Panc1 (cell line): Measurements from ENCODE around the gene TANGO6. TPM values are rescaled to one million over a fixed set of nuclear protein-coding genes. Genes with fewer than 3 reads are reported as not detected.

Experiments
- ATAC-seq: fragments of 200-7000 bp; cut with Tn5 transposase; 2 replicates; pipeline ENCODE4 v1.9.1; 2020; ENCODE audit warnings: mild to moderate bottlenecking, moderate library complexity
- BruUV-seq: library from RNA; stranded (reverse); fragments of 400-500 nt; replicated peaks from 2 replicates; lab custom pipeline; 2021; lab: Mats Ljungman, UMichigan
- CTCF ChIA-PET: fragments of 300-600 bp; sonication (Branson Sonifier 250); formaldehyde crosslinking; loops from one replicate; lab custom pipeline; 2022; ENCODE audit warnings: antibody characterized with exemption; lab: Charles Lee
- POLR2A ChIA-PET: fragments of 300-600 bp; sonication (Branson Sonifier 250); formaldehyde crosslinking; loops from one replicate; lab custom pipeline; 2022; ENCODE audit warnings: antibody characterized with exemption; lab: Charles Lee
- DNase-seq: peaks from one replicate; pipeline ENCODE4 v3.0.0-alpha.2; 2010; ENCODE audit warnings: low read depth, low spot score
- H3K27ac ChIP-seq: 2 replicates; pipeline ENCODE4 v1.5.1; 2011; ENCODE audit warnings: mild to moderate bottlenecking, low read length, inconsistent platforms
- H3K27me3 ChIP-seq: fragments of 200-500 bp; sonication (Bioruptor generic); 2 replicates; pipeline ENCODE4 v1.6.0; 2014; ENCODE audit warnings: low read length, inconsistent platforms; ENCODE audit not compliant: control insufficient read depth, insufficient read depth
- H3K36me3 ChIP-seq: fragments of 200-500 bp; sonication (Bioruptor generic); 2 replicates; pipeline ENCODE4 v1.5.1; 2014; ENCODE audit warnings: inconsistent platforms, mild to moderate bottlenecking, low read length, moderate library complexity; ENCODE audit not compliant: control insufficient read depth, insufficient read depth
- H3K4me1 ChIP-seq: 2 replicates; pipeline ENCODE4 v1.5.1; 2011; ENCODE audit warnings: inconsistent platforms, mild to moderate bottlenecking, low read length, moderate library complexity; ENCODE audit not compliant: control insufficient read depth, insufficient read depth
- H3K4me3 ChIP-seq, 2 experiments: 2 replicates each; pipeline ENCODE4 v1.5.1; 2011 to 2012; ENCODE audit warnings: low read depth in 2 of 2, low read length in 2 of 2, mild to moderate bottlenecking in 2 of 2, inconsistent platforms in 1 of 2, moderate library complexity in 1 of 2
- H3K9me3 ChIP-seq: fragments of 200-500 bp; sonication (Bioruptor generic); 2 replicates; pipeline ENCODE4 v1.5.1; 2014; ENCODE audit warnings: low read depth, mild to moderate bottlenecking, inconsistent platforms, low read length, moderate library complexity; ENCODE audit not compliant: control insufficient read depth, insufficient read depth
- POLR2AphosphoS5 ChIP-seq: IDR thresholded peaks from 2 replicates; pipeline ENCODE4 v1.6.1; 2012; ENCODE audit warnings: mild to moderate bottlenecking, low read depth, low read length, moderate library complexity
- SIN3A ChIP-seq: IDR thresholded peaks from 2 replicates; pipeline ENCODE4 v1.6.1; 2012; ENCODE audit warnings: low read depth, mild to moderate bottlenecking, low read length, moderate library complexity, borderline replicate concordance; ENCODE audit not compliant: insufficient read depth
- TCF7L2 ChIP-seq: IDR thresholded peaks from 2 replicates; pipeline ENCODE4 v1.6.1; 2011; ENCODE audit warnings: mild to moderate bottlenecking, low read depth, low read length, inconsistent platforms
- in situ Hi-C: cut with HindIII; loops from 2 replicates; pipeline ENCODE4 v1.10.0; 2016; ENCODE audit warnings: low sequenced_read_pairs, low pct_unique_long_range_greater_than_20kb
- intact Hi-C: fragments of 100-400 bp; cut with micrococcal nuclease; formaldehyde crosslinking; loops from one replicate; pipeline ENCODE4 v1.10.0; 2022; ENCODE audit not compliant: unreplicated experiment
- total RNA-seq: library from RNA; stranded (reverse); gene quantifications from one replicate; pipeline ENCODE4 v1.2.1, GENCODE V29; 2021; ENCODE audit not compliant: unreplicated experiment
- TF ChIP-seq, protein P1 (sequence below): fragments of 450-650 bp; IDR thresholded peaks from 2 replicates; pipeline ENCODE4 v1.5.1; 2017; ENCODE audit warnings: mild to moderate bottlenecking
- TF ChIP-seq, protein P2 (sequence below), 2 experiments: IDR thresholded peaks; 2 replicates each; pipeline ENCODE4 v1.6.1; 2011 to 2012; ENCODE audit warnings: low read depth in 2 of 2, control low read depth in 1 of 2, low read length in 1 of 2, mild to moderate bottlenecking in 1 of 2, moderate library complexity in 1 of 2; ENCODE audit not compliant: insufficient read depth in 1 of 2

TANGO6 gene
- total RNA-seq, 1 experiment from 2014 or later = 11.0 TPM

DNA sequence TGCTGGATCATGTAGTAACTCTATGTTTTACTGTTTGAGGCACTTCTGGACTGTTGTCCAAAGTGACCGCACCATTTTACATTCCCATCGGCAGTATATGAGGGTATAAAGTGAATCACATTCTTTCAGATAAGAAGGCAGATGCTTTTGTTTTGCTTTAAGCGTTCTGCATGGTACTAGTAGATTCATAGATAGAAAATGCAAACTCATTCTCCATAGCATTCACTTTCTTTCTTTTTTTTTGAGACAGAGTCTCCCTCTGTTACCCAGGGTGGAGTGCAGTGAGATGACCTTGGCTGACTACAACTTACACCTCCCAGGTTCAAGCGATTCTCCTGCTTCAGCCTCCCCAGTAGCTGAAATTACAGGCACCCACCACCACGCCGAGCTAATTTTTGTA lies 40.4 kb downstream of the TANGO6 start:
- no TSS peak for BruUV-seq
- TF ChIP-seq POLR2AphosphoS5 (no peak), SIN3A (no peak), TCF7L2 (no peak)
- TF ChIP-seq, protein P1, sequence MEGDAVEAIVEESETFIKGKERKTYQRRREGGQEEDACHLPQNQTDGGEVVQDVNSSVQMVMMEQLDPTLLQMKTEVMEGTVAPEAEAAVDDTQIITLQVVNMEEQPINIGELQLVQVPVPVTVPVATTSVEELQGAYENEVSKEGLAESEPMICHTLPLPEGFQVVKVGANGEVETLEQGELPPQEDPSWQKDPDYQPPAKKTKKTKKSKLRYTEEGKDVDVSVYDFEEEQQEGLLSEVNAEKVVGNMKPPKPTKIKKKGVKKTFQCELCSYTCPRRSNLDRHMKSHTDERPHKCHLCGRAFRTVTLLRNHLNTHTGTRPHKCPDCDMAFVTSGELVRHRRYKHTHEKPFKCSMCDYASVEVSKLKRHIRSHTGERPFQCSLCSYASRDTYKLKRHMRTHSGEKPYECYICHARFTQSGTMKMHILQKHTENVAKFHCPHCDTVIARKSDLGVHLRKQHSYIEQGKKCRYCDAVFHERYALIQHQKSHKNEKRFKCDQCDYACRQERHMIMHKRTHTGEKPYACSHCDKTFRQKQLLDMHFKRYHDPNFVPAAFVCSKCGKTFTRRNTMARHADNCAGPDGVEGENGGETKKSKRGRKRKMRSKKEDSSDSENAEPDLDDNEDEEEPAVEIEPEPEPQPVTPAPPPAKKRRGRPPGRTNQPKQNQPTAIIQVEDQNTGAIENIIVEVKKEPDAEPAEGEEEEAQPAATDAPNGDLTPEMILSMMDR = no peak
- TF ChIP-seq, protein P2, sequence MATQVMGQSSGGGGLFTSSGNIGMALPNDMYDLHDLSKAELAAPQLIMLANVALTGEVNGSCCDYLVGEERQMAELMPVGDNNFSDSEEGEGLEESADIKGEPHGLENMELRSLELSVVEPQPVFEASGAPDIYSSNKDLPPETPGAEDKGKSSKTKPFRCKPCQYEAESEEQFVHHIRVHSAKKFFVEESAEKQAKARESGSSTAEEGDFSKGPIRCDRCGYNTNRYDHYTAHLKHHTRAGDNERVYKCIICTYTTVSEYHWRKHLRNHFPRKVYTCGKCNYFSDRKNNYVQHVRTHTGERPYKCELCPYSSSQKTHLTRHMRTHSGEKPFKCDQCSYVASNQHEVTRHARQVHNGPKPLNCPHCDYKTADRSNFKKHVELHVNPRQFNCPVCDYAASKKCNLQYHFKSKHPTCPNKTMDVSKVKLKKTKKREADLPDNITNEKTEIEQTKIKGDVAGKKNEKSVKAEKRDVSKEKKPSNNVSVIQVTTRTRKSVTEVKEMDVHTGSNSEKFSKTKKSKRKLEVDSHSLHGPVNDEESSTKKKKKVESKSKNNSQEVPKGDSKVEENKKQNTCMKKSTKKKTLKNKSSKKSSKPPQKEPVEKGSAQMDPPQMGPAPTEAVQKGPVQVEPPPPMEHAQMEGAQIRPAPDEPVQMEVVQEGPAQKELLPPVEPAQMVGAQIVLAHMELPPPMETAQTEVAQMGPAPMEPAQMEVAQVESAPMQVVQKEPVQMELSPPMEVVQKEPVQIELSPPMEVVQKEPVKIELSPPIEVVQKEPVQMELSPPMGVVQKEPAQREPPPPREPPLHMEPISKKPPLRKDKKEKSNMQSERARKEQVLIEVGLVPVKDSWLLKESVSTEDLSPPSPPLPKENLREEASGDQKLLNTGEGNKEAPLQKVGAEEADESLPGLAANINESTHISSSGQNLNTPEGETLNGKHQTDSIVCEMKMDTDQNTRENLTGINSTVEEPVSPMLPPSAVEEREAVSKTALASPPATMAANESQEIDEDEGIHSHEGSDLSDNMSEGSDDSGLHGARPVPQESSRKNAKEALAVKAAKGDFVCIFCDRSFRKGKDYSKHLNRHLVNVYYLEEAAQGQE (IDR thresholded peaks at IDR 0.05; ENCODE audit: insufficient read depth in 1 of 2, low read depth in 2 of 2, low read length in 1 of 2) = no peak
- in situ Hi-C loops (no loop called here), intact Hi-C loops (no loop called here)
- POLR2A ChIA-PET = no interaction called here
- Histone ChIP-seq H3K27me3 (no peaks in the 10 kb centered on the region), H3K27ac (no peak overlapping the region), H3K36me3 (peaks cover 2% of the 10 kb centered on the region; the same call in 1 of the 2 replicates), H3K4me1 (no peaks in the 10 kb centered on the region), H3K4me3 (no peak overlapping the region), H3K9me3 (no peaks in the 10 kb centered on the region)
- DNase-seq (no peak), ATAC-seq (no peak)
- CTCF ChIA-PET = no interaction called here

DNA sequence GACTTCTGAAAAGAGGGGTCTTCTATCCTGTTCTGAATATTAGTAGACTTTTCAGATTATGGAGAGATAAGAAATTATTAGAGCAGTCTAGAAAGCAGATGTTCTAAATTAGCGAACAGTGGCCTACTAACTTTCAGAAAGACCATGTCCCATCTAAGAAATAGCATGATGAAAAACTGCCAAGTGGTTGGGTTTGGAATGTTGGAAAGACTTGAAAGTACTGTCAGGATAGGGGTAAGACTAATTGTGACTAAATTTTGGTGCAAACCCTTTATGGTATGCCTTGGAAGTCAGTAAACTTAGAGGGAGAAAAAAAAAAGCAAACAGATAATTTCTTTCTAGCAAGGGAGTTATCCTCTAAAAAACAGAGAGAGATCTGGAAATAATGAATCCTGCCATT lies 41.1 kb downstream of the TANGO6 start:
- no TSS peak for BruUV-seq
- Histone ChIP-seq H3K4me3 (no peak overlapping the region), H3K27me3 (no peaks in the 10 kb centered on the region), H3K36me3 (peaks cover 2% of the 10 kb centered on the region; the same call in 1 of the 2 replicates), H3K27ac (no peak overlapping the region), H3K9me3 (no peaks in the 10 kb centered on the region), H3K4me1 (no peaks in the 10 kb centered on the region)
- ATAC-seq (no peak), DNase-seq (no peak)
- in situ Hi-C loops (no loop called here), intact Hi-C loops (no loop called here)
- CTCF ChIA-PET = no interaction called here
- TF ChIP-seq, protein P1 = no peak
- TF ChIP-seq TCF7L2 (no peak), POLR2AphosphoS5 (no peak), SIN3A (no peak)
- TF ChIP-seq, protein P2 (IDR thresholded peaks at IDR 0.05; ENCODE audit: insufficient read depth in 1 of 2, low read depth in 2 of 2, low read length in 1 of 2) = no peak
- POLR2A ChIA-PET = no interaction called here
